ENCODE data around the gene PPP1R37. TPM values are rescaled to one million over a fixed set of nuclear protein-coding genes. Genes with fewer than 3 reads are reported as not detected.

The PPP1R37 gene, protein sequence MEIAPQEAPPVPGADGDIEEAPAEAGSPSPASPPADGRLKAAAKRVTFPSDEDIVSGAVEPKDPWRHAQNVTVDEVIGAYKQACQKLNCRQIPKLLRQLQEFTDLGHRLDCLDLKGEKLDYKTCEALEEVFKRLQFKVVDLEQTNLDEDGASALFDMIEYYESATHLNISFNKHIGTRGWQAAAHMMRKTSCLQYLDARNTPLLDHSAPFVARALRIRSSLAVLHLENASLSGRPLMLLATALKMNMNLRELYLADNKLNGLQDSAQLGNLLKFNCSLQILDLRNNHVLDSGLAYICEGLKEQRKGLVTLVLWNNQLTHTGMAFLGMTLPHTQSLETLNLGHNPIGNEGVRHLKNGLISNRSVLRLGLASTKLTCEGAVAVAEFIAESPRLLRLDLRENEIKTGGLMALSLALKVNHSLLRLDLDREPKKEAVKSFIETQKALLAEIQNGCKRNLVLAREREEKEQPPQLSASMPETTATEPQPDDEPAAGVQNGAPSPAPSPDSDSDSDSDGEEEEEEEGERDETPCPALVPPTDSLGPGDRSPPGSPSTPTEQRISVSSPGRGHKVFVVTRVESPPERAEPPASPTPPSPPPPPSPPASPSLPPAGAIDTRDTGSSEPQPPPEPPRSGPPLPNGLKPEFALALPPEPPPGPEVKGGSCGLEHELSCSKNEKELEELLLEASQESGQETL
- polyA plus RNA-seq (ENCODE audit: insufficient read length): 22.1 TPM

DNA sequence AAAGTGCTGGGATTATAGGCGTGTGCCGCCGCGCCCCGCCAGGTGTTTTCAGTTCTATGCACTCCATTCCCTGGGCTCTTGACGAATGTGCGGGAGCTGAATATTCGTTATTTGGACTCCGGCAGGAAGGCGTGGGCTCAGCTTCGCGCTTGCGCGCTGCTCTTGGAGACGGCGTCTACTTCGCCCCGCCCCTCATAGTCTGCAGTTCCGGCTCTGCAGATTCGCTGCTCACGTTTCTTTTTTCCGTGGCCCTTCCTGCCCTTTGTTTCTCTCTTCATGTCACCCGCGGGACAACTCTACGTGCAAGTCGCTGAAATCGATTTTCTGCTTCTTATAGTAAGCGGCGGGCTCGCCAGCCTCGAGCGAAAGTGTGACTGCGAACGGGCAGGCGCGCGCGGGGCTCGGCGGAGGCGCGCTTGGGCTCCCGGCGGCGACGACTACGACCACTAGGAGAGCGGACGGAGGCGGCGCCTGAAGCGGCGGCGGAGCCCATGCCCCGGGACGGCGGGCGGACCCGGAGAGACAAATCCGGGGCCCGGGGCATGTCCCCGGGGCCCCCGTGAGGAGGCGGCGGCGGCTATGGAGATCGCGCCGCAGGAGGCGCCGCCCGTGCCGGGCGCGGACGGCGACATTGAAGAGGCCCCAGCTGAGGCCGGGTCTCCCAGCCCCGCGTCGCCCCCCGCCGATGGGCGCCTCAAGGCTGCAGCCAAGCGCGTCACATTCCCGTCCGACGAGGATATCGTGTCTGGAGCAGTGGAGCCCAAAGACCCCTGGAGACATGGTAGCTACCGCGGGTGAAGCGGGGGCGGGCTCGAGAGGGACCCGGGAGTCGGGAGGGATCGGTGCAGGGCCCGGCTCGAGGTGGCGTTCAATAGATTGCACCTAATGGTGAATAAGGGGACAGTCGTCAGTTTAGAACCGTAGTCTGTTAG, at the start of gene PPP1R37:
TSS of gene PPP1R37 (plus strand) at position 433 of the 932 bp plus-strand sequence. CDS start at position 580, 147 bp downstream.
- DNase-seq (ENCODE audit: low read depth): peak; percentile 96

DNA sequence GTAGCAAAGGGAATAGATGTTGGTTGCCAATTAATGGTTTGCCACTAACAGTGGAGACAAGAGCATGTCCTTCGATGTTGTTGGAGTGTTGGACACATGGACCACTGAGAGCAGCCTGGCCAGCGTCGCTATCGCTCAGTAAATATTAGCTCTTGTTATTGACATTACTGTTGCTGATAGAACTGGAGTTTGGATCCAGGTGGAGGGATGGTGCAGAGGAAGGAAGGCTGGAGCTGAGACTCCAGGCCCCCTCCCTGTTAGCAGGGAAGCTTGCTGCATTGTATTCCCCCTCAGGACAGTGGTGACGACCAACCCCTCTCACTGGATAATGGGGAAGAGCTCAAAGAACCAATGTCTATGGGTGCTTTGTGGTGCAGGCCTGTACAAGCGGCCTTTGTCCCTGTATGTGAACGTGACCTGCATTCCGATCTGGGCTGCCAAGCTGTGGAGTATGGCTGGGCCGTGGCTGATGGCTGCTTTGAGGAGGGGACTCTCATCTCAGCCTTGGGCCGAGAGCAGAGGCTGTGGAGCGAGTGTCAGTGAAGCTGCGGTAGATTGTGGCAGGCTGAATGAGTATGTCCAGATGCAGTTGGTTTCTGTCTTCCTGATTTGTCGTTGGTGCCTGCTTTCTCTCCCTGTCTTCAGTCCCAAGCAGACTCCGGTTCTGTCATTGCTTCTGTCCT, 47.2 kb upstream of the PPP1R37 start:
- DNase-seq (ENCODE audit: low read depth): no peak

DNA sequence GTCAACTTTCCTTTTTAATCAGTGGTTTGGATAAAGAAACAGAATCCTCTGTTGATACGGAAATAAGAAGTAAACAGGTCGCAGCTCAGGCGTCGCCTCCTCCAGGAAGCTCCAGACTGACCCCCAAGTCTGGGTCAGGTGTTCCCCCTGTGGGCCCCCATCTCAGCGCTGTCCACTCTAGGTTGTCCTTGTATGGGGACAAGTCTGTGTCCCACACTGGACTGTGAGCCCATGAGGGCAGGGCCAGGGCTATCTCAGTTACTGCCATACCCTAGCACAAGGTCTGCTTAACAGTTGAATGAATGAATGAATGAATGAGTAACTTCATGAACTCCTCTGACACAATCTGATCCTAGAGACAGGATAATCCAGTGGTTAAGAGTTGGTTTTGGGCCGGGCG, 46.6 kb upstream of the PPP1R37 start:
- no peak for DNase-seq (ENCODE audit: low read depth)

DNA sequence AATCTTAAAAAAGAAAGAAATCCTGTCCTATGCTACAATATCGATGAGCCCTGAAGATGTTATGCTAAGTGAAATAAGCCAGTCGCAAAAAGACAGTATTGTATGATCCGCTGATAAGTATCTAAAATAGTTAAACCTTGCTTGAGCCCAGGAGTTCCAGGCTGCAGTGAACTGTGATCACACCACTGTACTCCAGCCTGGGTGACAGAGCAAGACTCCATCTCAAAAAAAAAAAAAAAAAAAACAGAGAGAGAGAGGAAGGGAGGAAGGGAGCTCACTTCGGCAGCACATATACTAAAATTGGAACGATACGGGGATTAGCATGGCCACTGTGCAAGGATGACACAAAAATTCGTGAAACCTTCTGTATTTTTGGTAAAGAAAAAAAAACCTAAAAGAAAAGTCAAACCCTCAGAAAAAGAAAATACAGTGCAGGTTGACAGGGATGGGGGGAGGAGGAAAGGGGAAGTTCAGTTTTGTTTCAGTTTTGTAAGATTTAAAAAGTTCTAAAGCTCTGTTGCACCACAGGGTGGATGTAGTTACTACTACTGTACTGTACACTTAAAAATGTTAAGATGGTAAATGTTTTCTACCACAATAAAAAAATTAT, 45.7 kb upstream of the PPP1R37 start:
- DNase-seq (ENCODE audit: low read depth): no peak

DNA sequence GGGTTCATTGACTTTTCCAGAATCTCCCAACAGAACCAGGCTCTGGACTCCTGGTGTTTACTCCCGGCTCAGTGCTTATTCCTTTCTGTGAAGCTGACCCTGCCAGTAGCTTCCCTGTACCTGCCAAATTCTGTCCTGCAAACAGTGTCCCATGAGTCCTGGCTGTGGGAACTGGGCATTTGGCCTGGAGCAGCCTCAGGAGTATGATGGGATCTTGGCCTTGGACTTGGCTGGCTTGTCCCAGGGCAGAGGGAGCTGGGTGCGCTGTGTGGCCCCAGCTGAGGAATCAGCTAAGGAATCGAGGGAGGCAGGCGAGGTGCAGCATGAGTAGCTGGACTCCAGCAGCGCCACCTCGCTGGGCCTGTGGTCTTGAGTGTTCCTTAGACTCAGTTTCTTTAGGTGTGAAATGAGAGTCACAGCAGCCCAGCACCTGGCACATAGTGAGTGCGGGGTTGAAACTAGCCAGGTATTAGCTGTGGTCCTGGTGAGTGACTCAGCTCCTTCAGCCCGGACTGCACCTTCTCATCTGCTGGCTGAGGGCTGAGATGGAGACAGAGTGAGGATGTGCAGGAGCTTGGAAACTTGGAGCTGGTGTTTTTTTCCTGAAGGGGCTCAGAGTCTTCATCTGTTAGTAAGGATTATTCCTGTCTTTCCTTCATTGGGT, 43.8 kb upstream of the PPP1R37 start:
- DNase-seq (ENCODE audit: low read depth): no peak

DNA sequence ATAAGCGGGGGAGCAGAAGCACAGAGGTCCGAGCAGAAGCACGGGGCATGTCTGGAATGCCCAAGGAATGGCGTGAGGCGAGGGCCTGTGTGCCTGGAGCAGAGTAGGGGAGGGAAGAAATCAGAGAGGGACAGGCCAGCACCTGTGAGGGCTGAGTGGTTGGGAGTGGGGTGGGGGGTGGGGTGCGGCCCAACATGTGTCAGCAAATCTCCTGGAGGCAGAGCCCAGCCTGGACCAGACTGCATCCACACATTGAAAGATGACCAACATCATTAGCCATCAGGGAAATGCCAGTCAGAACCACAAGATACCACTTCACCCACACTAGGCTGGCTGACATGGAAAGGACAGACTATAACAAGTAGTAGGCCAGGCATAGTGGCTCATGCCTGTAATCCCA, 42.9 kb upstream of the PPP1R37 start:
- DNase-seq (ENCODE audit: low read depth): no peak

DNA sequence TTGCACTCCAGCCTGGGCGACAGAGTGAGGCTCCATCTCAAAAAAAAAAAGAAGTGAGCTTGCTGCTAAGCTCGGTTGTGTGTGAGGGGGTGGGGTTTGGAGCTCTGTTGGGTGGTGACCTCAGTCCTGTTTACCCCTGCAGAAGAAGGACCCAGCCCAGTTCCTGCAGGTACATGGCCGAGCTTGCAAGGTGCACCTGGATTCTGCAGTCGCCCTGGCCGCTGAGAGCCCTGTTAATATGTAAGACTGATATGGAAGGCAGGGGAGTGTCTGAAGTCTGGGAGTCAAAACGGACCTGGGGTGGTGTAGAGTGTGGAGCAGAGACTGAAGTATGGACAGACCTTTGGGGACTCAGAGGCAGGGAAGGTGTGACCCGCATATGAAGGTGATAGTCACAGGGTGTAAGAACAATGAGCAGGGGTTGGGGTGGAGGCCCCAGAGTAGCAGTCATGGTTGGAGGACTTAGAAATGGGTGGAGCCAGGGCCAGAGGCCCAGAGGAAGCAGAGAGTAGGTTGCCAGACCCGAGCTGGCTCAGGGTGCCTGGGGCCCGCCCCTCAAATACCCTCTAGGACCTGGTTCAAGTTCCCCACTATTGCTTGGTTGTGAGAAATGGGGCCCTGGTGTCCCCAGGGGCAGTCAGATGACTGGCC, 40.9 kb upstream of the PPP1R37 start:
- DNase-seq (ENCODE audit: low read depth): no peak

DNA sequence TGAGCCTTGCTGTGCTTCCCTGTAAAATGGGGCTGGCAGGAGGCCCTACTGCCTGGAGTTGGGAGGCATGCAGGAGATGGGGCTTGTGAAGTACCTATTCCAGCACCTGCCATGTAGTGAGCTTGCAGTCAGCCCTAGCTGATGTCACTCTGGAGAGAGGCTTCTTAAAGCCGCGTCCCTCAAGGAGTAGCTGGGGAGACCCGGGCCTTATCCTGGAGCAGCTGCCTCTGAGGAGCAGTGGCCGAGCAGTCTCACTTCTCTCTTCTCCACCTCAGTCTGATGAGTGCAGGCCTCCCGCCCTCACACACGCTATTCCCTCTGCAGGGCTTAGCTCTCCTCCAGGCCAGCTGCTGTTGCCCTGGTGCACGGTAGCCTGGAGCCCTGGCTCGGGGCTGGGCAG, 36.1 kb upstream of the PPP1R37 start:
- DNase-seq (ENCODE audit: low read depth): no peak

DNA sequence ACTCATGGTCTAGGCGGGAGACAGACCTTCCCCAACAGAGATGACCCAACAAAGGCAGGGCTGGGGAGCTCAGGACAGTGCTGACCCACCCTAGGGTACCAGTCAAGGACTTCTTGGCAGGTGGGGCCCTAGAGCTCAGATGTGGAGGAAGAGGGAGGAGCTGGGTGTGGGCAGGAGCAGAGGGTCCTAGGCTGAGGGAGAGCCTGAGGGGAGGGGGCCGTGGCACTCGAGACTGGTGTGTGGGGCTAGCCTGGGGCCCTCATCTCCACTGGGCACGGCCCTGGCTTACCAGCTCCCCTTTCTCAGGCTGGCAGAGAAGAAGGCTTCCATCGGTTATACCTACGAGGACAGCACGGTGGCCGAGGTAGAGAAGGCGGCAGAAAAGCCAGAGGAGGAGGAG, 35.5 kb upstream of the PPP1R37 start:
- DNase-seq (ENCODE audit: low read depth): no peak

DNA sequence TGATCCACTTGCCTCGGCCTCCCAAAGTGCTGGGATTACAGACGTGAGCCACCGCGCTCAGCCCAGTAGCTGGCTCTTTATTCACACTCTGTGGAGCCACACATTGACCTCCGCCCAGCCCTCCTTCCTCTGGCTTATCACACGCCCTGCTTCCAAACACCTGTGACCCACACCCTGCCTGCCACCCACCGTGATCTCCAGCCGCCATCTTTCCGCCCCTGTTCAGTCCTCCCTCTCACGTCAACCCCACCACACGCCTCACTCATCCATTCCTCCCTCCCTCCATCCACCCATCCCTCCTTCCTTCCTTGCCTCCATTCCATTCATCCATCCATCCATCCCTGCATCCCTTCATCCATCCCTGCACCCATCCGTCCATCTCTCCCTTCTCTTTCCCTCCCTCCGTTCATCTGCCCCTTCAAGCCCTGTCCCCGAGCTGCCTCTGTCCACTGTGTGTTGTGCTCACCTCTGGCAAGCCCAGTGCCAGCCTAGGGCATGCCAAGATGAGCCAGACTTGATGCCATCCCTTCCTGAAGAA, 34.3 kb upstream of the PPP1R37 start:
- no peak for DNase-seq (ENCODE audit: low read depth)

DNA sequence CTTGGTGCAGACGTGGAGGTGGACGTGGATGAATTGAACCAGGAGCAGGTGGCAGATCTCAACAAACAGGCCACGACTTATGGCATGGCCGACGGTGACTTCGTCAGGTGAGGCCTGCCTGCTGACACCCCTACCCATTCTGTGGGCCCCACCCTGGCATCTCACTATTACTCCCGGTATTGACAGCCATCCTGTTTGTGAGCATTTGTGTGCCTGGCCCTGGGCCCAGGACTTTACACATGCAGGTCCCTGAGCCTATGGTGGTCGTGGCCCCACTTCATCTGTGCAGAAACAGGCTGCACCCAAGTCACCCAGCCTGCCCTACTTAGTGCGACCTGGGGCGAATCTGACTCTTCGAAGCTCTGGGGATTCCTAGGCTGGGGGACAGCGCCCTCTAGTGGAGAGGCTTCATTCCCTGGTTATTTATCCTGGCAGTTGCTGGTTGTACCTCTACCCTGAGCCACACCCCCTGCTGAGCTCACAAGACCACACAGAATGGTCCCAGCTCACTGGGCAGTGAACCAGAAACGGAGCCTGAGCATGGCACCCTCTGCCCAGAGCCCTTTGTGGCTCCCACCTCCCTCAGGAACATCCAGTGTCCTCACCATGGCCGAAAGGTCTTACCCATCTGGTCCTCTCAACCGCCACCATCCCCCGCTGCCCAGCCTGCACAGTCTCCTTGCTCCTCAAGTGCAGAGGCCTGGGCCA, 33.6 kb upstream of the PPP1R37 start:
- DNase-seq (ENCODE audit: low read depth): no peak

DNA sequence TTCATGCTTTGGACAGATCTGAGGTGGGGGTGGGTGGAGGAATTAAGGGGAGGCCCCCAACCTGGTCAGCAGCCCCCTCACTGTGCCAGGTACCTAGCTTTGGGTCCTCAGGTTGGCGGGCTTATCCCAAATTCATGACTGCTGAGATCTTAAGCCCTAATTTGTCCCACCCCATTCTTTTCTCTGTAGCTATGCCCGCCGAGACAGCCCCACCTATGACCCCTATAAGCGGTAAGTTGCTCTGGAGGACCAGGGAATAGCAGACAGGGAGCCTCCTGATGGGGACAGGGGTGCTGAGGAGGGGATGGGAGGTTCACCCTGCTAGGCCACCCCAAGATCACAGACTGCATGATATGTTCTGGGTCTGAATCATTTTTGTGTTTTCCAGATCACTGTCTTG, 31.0 kb upstream of the PPP1R37 start:
- no peak for DNase-seq (ENCODE audit: low read depth)

DNA sequence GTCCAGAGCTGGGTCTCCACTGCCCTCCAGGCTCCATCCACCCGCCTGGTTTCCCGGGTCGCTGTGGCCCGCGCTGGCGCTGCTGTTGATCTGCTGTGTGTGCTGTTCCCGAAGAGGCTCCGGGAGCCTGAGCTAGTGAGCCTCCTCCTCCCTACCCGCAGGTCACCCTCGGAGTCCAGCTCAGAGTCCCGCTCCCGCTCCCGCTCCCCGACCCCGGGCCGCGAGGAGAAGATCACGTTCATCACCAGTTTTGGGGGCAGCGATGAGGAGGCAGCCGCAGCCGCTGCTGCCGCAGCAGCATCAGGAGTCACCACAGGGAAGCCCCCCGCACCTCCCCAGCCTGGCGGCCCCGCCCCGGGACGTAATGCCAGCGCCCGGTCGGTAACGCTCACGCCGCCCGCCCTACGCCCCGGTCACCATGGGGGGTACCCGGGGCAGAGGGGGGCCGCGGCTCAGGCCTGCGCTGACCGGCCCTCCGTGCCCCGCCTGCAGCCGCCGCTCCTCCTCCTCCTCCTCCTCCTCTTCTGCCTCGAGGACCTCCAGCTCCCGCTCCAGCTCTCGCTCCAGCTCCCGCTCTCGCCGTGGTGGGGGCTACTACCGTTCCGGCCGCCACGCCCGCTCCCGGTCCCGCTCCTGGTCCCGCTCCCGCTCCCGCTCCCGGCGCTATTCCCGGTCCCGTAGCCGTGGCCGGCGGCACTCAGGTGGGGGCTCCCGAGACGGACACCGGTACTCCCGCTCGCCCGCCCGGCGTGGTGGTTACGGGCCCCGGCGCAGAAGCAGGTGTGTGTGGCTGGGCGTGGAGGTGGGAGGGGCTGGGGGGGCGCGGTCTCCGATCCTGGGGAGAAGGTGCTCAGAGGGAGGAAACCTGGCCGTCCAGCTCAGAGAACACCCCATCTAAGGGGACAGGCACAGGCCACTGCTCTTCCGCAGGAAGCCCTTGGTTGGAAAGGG, 28.9 kb upstream of the PPP1R37 start:
- no peak for DNase-seq (ENCODE audit: low read depth)

DNA sequence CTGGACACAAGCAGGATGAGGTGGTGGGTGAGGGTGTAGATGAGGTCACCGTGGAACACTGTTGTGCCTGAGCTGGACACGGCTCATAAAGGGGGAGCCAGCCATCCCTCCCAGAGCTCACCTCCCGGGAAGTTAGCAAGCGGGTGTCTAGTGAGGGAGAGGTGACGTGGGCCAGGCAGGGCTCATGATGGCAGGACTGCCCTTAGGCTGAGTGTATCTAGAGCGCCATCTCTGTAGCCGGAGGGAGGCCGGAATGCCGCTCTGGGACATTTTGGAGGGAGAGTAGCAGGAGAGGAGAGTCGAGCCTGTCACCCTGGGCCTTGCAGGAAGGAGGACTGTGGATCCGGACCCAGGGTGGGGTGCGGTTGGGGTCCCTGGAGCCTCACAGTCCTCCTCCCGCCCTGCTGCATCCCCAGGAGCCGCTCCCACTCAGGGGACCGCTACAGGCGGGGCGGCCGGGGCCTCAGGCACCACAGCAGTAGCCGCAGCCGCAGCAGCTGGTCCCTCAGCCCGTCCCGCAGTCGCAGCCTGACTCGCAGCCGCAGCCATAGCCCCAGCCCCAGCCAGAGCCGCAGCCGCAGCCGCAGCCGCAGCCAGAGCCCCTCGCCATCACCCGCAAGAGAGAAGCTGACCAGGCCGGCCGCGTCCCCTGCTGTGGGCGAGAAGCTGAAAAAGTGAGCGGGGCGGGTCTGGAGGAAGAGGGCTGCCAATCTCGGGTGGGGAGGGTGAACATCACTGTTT, 25.9 kb upstream of the PPP1R37 start:
- no peak for DNase-seq (ENCODE audit: low read depth)

DNA sequence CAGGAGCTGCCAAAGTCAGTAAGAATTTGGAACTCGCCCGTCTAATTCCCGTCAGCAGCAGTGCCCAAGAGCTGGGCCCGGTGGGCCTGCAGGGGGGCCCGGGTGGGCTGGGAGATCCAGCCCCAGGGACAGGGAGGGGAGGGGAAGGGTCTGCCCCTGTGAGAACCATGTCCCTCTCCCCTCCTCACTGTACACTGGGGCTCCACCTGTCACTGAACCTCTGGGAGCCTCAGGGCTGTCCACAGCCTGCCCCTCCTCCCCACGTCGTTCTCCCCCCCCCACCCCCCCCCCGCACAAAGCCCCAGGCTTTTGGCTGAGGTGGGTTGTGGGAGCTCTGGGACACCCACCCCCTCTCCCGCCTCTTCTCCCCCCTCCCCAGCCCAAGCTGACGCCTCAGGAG, 24.9 kb upstream of the PPP1R37 start:
- DNase-seq (ENCODE audit: low read depth): no peak

DNA sequence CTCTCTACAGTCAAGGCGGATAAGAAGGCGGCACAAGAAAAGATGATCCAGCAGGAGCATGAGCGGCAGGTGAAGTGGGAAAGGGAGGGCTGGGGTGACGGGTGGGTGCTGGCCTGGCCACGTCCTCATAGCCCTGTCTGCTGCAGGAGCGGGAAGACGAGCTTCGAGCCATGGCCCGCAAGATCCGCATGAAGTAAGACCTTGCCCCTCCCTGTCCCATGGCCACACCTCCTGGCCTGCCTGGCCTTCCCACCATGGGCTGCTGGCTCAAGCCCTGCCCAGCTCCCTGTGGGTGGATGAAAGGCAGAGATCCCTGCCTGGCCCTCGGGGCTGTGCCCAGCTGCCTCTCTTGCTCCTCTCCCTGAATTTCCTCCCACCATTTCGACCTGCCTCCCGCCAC, 23.9 kb upstream of the PPP1R37 start:
- DNase-seq (ENCODE audit: low read depth): no peak

DNA sequence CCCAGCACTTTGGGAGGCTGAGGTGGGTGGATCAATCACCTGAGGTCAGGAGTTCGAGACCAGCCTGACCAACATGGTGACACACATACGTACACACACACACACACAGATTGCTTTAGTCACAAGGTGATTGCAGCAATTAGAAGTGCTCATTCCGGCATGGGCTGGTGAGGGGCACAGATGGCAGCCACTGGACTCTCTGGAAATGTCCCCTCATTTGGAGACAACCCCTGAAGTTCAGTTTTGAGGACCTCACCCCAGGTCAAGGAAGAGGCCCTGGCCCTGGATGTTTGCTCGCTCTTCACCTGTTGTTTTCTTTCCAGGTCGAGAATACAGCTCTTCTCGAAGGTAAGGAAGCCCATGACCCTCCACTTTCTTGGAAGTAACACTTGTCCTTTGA, 22.8 kb upstream of the PPP1R37 start:
- no peak for DNase-seq (ENCODE audit: low read depth)
